BE2C (cell line): Measurements from ENCODE around the gene VPS26C.
A peak's percentile ranks its signal among the peaks of the same experiment; 100 is the strongest.

Experiments
- DNase-seq: peaks from one replicate; pipeline ENCODE4 v3.0.0-alpha.2; 2020
- H3K27me3 ChIP-seq: fragments of 250-450 bp; sonication (Bioruptor Pico); 2 replicates; pipeline ENCODE4 v1.5.1; 2020; ENCODE audit warnings: mild to moderate bottlenecking
- H3K36me3 ChIP-seq: fragments of 250-450 bp; sonication (Bioruptor Pico); 2 replicates; pipeline ENCODE4 v1.5.1; 2020; ENCODE audit warnings: mild to moderate bottlenecking
- H3K4me1 ChIP-seq: fragments of 250-450 bp; sonication (Bioruptor Pico); 2 replicates; pipeline ENCODE4 v1.5.1; 2020
- H3K4me3 ChIP-seq: 2 replicates; pipeline ENCODE4 v1.5.1; 2011; ENCODE audit warnings: low read depth, low read length
- H3K9me3 ChIP-seq: fragments of 250-450 bp; sonication (Bioruptor Pico); 2 replicates; pipeline ENCODE4 v1.5.1; 2020
- CTCF ChIP-seq: IDR thresholded peaks from 2 replicates; pipeline ENCODE4 v1.5.1; 2012; ENCODE audit warnings: mild to moderate bottlenecking, low read depth, low read length

Gene VPS26C

GRCh38 chr21:37220981-37221664 lies 46.0 kb downstream of the VPS26C start:
- Histone ChIP-seq H3K36me3 (peaks cover 23% of the 10 kb centered on the region), H3K4me3 (peak overlapping the region; percentile 64), H3K27me3 (no peaks in the 10 kb centered on the region), H3K4me1 (no peaks in the 10 kb centered on the region), H3K9me3 (no peaks in the 10 kb centered on the region; the same call in 1 of the 2 replicates)
- DNase-seq: peak; percentile 99
- TF ChIP-seq CTCF: peak; percentile 67

- peak; percentile 31; the same call in 1 of the 2 replicates for TF ChIP-seq CTCF
- Histone ChIP-seq H3K36me3 (peaks cover 19% of the 10 kb centered on the region), H3K27me3 (no peaks in the 10 kb centered on the region), H3K4me3 (peak overlapping the region; percentile 64), H3K4me1 (no peaks in the 10 kb centered on the region), H3K9me3 (no peaks in the 10 kb centered on the region; the same call in 1 of the 2 replicates)
- no peak for DNase-seq
These were observed 46.6 kb downstream of the VPS26C start for GRCh38 chr21:37220433-37220980.

GRCh38 chr21:37219761-37220432 lies 47.2 kb downstream of the VPS26C start:
- H3K4me3 ChIP-seq: peak overlapping the region; percentile 64
- DNase-seq: no peak
- no peaks in the 10 kb centered on the region for H3K4me1 ChIP-seq
- no peaks in the 10 kb centered on the region; the same call in 1 of the 2 replicates for H3K9me3 ChIP-seq
- no peak for TF ChIP-seq CTCF
- H3K36me3 ChIP-seq: peaks cover 15% of the 10 kb centered on the region
- no peaks in the 10 kb centered on the region for H3K27me3 ChIP-seq

GRCh38 chr21:37214952-37215351 lies 52.2 kb downstream of the VPS26C start:
- TF ChIP-seq CTCF: no peak
- no peak overlapping the region for H3K4me3 ChIP-seq
- no peaks in the 10 kb centered on the region; the same call in 1 of the 2 replicates for H3K9me3 ChIP-seq
- no peak for DNase-seq
- no peaks in the 10 kb centered on the region for H3K27me3 ChIP-seq
- no peaks in the 10 kb centered on the region for H3K4me1 ChIP-seq
- no peaks in the 10 kb centered on the region for H3K36me3 ChIP-seq

GRCh38 chr21:37210799-37211198 lies 56.3 kb downstream of the VPS26C start:
- no peak for TF ChIP-seq CTCF
- H3K27me3 ChIP-seq: no peaks in the 10 kb centered on the region
- no peaks in the 10 kb centered on the region for H3K9me3 ChIP-seq
- H3K36me3 ChIP-seq: no peaks in the 10 kb centered on the region
- no peak for DNase-seq
- no peak overlapping the region for H3K4me3 ChIP-seq
- H3K4me1 ChIP-seq: peaks cover 13% of the 10 kb centered on the region

- no peak for DNase-seq
- H3K27me3 ChIP-seq: no peaks in the 10 kb centered on the region
- no peaks in the 10 kb centered on the region for H3K9me3 ChIP-seq
- H3K4me1 ChIP-seq: peaks cover 13% of the 10 kb centered on the region
- no peak for TF ChIP-seq CTCF
- no peaks in the 10 kb centered on the region for H3K36me3 ChIP-seq
- no peak overlapping the region for H3K4me3 ChIP-seq
These were observed 57.0 kb downstream of the VPS26C start for GRCh38 chr21:37210130-37210529.
